SK-N-SH (cell line): ENCODE data around the gene ASCC2. TPM values are rescaled to one million over a fixed set of nuclear protein-coding genes. Genes with fewer than 3 reads are reported as not detected.

Source experiments
- CTCF ChIA-PET: fragments of 300-600, 350-600 bp; formaldehyde crosslinking; extraction: SDS; loops from one replicate; lab custom pipeline; 2021; lab: Yijun Ruan, JAX
- POLR2A ChIA-PET: fragments of 350-600 bp; sonication (Branson Sonifier 250); formaldehyde crosslinking; extraction: SDS; loops from one replicate; lab custom pipeline; 2020; ENCODE audit warnings: antibody characterized with exemption, inconsistent platforms; lab: Yijun Ruan, JAX
- DNase-seq: peaks from one replicate; pipeline ENCODE4 v3.0.0; 2012
- H2AFZ ChIP-seq: fragments of 200-600 bp; sonication (generic); 2 replicates; pipeline ENCODE4 v1.8.1; 2016; ENCODE audit warnings: antibody characterized with exemption, mild to moderate bottlenecking, low read depth
- H3F3A ChIP-seq: fragments of 200-600 bp; sonication (generic); replicated peaks from 2 replicates; pipeline ENCODE3; 2016; ENCODE audit warnings: antibody characterized with exemption, mild to moderate bottlenecking; ENCODE audit not compliant: insufficient read depth
- H3K27ac ChIP-seq, 2 experiments: fragments of 200-500 bp in 1 of 2; fragments of 200-600 bp in 1 of 2; sonication (Bioruptor generic) in 1 of 2; sonication (generic), shearing (Covaris generic) in 1 of 2; 2 replicates each; pipeline versions ENCODE4 v1.5.1 to v1.6.1; 2014 to 2016; ENCODE audit warnings: low read depth in 2 of 2, inconsistent platforms in 1 of 2, low read length in 1 of 2, mild to moderate bottlenecking in 1 of 2, mixed read lengths in 1 of 2
- H3K27me3 ChIP-seq: fragments of 200-600 bp; sonication (generic), shearing (Covaris generic); 2 replicates; pipeline ENCODE4 v1.6.1; 2016; ENCODE audit warnings: mixed run types; ENCODE audit not compliant: insufficient read depth
- H3K36me3 ChIP-seq, 2 experiments: fragments of 200-500 bp in 1 of 2; fragments of 200-600 bp in 1 of 2; sonication (Bioruptor generic) in 1 of 2; sonication (generic) in 1 of 2; replicated peaks in 1 of 2; 2 replicates each; pipeline versions ENCODE3 to v1.5.1; 2014 to 2016; ENCODE audit warnings: low read length in 1 of 2, mild to moderate bottlenecking in 1 of 2; ENCODE audit not compliant: insufficient read depth in 2 of 2, control insufficient read depth in 1 of 2
- H3K4me1 ChIP-seq, 2 experiments: fragments of 200-500 bp in 1 of 2; fragments of 200-600 bp in 1 of 2; sonication (Bioruptor generic) in 1 of 2; sonication (generic), shearing (Covaris generic) in 1 of 2; 2 replicates each; pipeline versions ENCODE4 v1.5.1 to v1.6.1; 2014 to 2016; ENCODE audit warnings: low read depth in 1 of 2, low read length in 1 of 2, mixed run types in 1 of 2; ENCODE audit not compliant: insufficient read depth in 2 of 2, control insufficient read depth in 1 of 2
- H3K4me2 ChIP-seq: fragments of 200-600 bp; sonication (generic), shearing (Covaris generic); 2 replicates; pipeline ENCODE4 v1.6.1; 2017; ENCODE audit warnings: mixed run types
- H3K4me3 ChIP-seq, 2 experiments: fragments of 200-500 bp in 1 of 2; fragments of 200-600 bp in 1 of 2; sonication (Bioruptor generic) in 1 of 2; sonication (generic), shearing (Covaris generic) in 1 of 2; 2 replicates each; pipeline versions ENCODE4 v1.5.1 to v1.8.1; 2014 to 2016; ENCODE audit warnings: low read depth in 2 of 2, inconsistent platforms in 1 of 2, low read length in 1 of 2, mild to moderate bottlenecking in 1 of 2, mixed read lengths in 1 of 2, moderate library complexity in 1 of 2
- H3K79me2 ChIP-seq: fragments of 200-600 bp; sonication (generic); 2 replicates; pipeline ENCODE4 v1.8.1; 2017; ENCODE audit warnings: mild to moderate bottlenecking; ENCODE audit not compliant: insufficient read depth
- H3K9ac ChIP-seq: fragments of 200-600 bp; sonication (generic); 2 replicates; pipeline ENCODE4 v1.6.1; 2017; ENCODE audit warnings: mixed run types
- H3K9me2 ChIP-seq: fragments of 200-600 bp; sonication (generic); 2 replicates; pipeline ENCODE4 v1.6.1; 2017; ENCODE audit warnings: mixed run types
- H3K9me3 ChIP-seq: fragments of 200-600 bp; sonication (generic); 2 replicates; pipeline ENCODE4 v1.6.1; 2017; ENCODE audit warnings: mixed run types, mild to moderate bottlenecking, moderate library complexity
- H4K20me1 ChIP-seq: fragments of 200-600 bp; sonication (generic); 2 replicates; pipeline ENCODE4 v1.6.1; 2017; ENCODE audit warnings: mild to moderate bottlenecking, mixed run types; ENCODE audit not compliant: insufficient read depth
- CHD2 ChIP-seq: fragments of 150-350 bp; IDR thresholded peaks from 2 replicates; pipeline ENCODE4 v1.6.1; 2018; ENCODE audit warnings: low read length; ENCODE audit not compliant: partially characterized antibody
- EP300 ChIP-seq, 2 experiments: IDR thresholded peaks; 2 replicates each; pipeline versions ENCODE4 v1.4.0 to v1.6.1; 2012; ENCODE audit warnings: borderline replicate concordance in 1 of 2, low read depth in 1 of 2, low read length in 1 of 2
- EZH2phosphoT487 ChIP-seq: fragments of 200-600 bp; sonication (generic); IDR thresholded peaks from 2 replicates; pipeline ENCODE4 v1.6.1; 2017; ENCODE audit warnings: low read depth, mixed run types, mild to moderate bottlenecking, antibody characterized with exemption, moderate library complexity, borderline replicate concordance
- FOSL2 ChIP-seq: IDR thresholded peaks from 2 replicates; pipeline ENCODE4 v1.4.0; 2012; ENCODE audit warnings: low read depth, mild to moderate bottlenecking, moderate library complexity, borderline replicate concordance
- FOXJ3 ChIP-seq: sonication (generic); formaldehyde crosslinking; IDR thresholded peaks from 2 replicates; pipeline ENCODE4 v1.5.1; 2020; ENCODE audit warnings: mild to moderate bottlenecking, missing genetic modification reagents
- FOXM1 ChIP-seq: IDR thresholded peaks from 2 replicates; pipeline ENCODE4 v1.4.0; 2012; ENCODE audit warnings: low read depth, mild to moderate bottlenecking
- GABPA ChIP-seq: IDR thresholded peaks from 2 replicates; pipeline ENCODE4 v1.4.0; 2012; ENCODE audit warnings: low read depth, mild to moderate bottlenecking
- GATA2 ChIP-seq: sonication (generic); formaldehyde crosslinking; IDR thresholded peaks from 2 replicates; pipeline ENCODE4 v1.5.0; 2020; ENCODE audit warnings: mild to moderate bottlenecking, missing genetic modification reagents
- IRF3 ChIP-seq: fragments of 150-350 bp; IDR thresholded peaks from 2 replicates; pipeline ENCODE4 v1.6.1; 2016; ENCODE audit warnings: mild to moderate bottlenecking, low read depth, low read length
- JUND ChIP-seq: IDR thresholded peaks from 2 replicates; pipeline ENCODE4 v1.4.0; 2012
- MAX ChIP-seq: IDR thresholded peaks from 2 replicates; pipeline ENCODE4 v1.4.0; 2012; ENCODE audit warnings: low read depth
- MEF2A ChIP-seq: IDR thresholded peaks from 2 replicates; pipeline ENCODE4 v1.4.0; 2012; ENCODE audit warnings: low read depth, borderline replicate concordance
- PBX3 ChIP-seq: IDR thresholded peaks from 2 replicates; pipeline ENCODE4; 2012
- POLR2AphosphoS5 ChIP-seq: IDR thresholded peaks from 2 replicates; pipeline ENCODE4 v1.6.1; 2012; ENCODE audit warnings: low read depth, low read length
- RCOR1 ChIP-seq: fragments of 150-350 bp; IDR thresholded peaks from 2 replicates; pipeline ENCODE4 v1.6.1; 2017; ENCODE audit warnings: antibody characterized with exemption, low read length
- REST ChIP-seq: IDR thresholded peaks from 2 replicates; pipeline ENCODE4 v1.6.1; 2012; ENCODE audit warnings: mild to moderate bottlenecking, low read depth, low read length, moderate library complexity
- SMC3 ChIP-seq: IDR thresholded peaks from 2 replicates; pipeline ENCODE4 v1.6.1; 2012; ENCODE audit warnings: low read depth, low read length, improper control_type of control experiment
- TAF1 ChIP-seq: IDR thresholded peaks from 2 replicates; pipeline ENCODE4 v1.6.1; 2012; ENCODE audit warnings: low read depth, mild to moderate bottlenecking, low read length, moderate library complexity, borderline replicate concordance
- USF1 ChIP-seq: IDR thresholded peaks from 2 replicates; pipeline ENCODE4 v1.4.0; 2012; ENCODE audit warnings: low read depth, borderline replicate concordance
- ZBTB33 ChIP-seq: IDR thresholded peaks from 2 replicates; pipeline ENCODE4 v1.4.0; 2012; ENCODE audit warnings: low read depth, borderline replicate concordance
- WGBS: methylation state at CpG from one replicate; pipeline ENCODE4 v1.1.6; 2017; ENCODE audit warnings: low lambda C conversion rate; 5-methylcytosine and 5-hydroxymethylcytosine counted together
- polyA plus RNA-seq, 3 experiments: library from polyadenylated mRNA; depleted of rRNA; stranded (reverse); fragments of >200 nt; gene quantifications; 2 replicates each; pipeline ENCODE4 v1.2.3, GENCODE V29; 2012

The ASCC2 gene
- polyA plus RNA-seq, 1 of the 3 experiments (the other 2 are of a cell fraction) = 82.0 TPM

- H3K4me2 ChIP-seq = no peak overlapping the region
- H3K9ac ChIP-seq = no peak overlapping the region
- H3K27ac ChIP-seq = no peak overlapping the region
- no peaks in the 10 kb centered on the region for H3K9me2 ChIP-seq
- H3K36me3 ChIP-seq = no peaks in the 10 kb centered on the region
- no peak overlapping the region for H3K4me3 ChIP-seq
- CTCF ChIA-PET = interaction anchor here (1.7 to 2.3 kb wide), 3 partner anchors 9 to 216 kb away, joined by 5 to 6 read pairs (median 5); no protein-coding TSS in a partner anchor
- POLR2A ChIA-PET = no interaction called here
- H2AFZ ChIP-seq = no peak overlapping the region
- H3K9me3 ChIP-seq = no peaks in the 10 kb centered on the region
- no peaks in the 10 kb centered on the region for H3K27me3 ChIP-seq
- no peaks in the 10 kb centered on the region for H3F3A ChIP-seq
- TF ChIP-seq RCOR1 = no peak
- no peak for TF ChIP-seq GABPA
- no peak for TF ChIP-seq MAX
- TF ChIP-seq FOXJ3 (CRISPR knock-in tag) = no peak
- TF ChIP-seq GATA2 (CRISPR knock-in tag) = no peak
- no peak for TF ChIP-seq USF1
- TF ChIP-seq EZH2phosphoT487 = no peak
- TF ChIP-seq TAF1 = no peak
- no peak for TF ChIP-seq POLR2AphosphoS5
- TF ChIP-seq REST = no peak
- no peak for TF ChIP-seq SMC3
- no peak for TF ChIP-seq CHD2
- no peak for TF ChIP-seq MEF2A
- no peak for TF ChIP-seq FOSL2
- no peak for TF ChIP-seq EP300 (IDR thresholded peaks at IDR 0.05; ENCODE audit: borderline replicate concordance in 1 of 2, low read depth in 1 of 2, low read length in 1 of 2)
- TF ChIP-seq IRF3 = no peak
- no peak for TF ChIP-seq JUND
- TF ChIP-seq FOXM1 = no peak
- no peak for TF ChIP-seq PBX3
- TF ChIP-seq ZBTB33 = no peak
- DNase-seq = no peak
- H4K20me1 ChIP-seq = no peaks in the 10 kb centered on the region
- no peaks in the 10 kb centered on the region for H3K79me2 ChIP-seq
- H3K4me1 ChIP-seq = peaks cover 0 to 3% of the 10 kb centered on the region in 2 experiments; a peak in 1 of 4 replicates
- 68% methylated on average over 5 of the region's 5 CpGs for whole genome bisulfite sequencing
Observed at GRCh38 chr22:29872989-29873388, 34.9 kb upstream of the ASCC2 start.
